ENCODE data around the gene OR14A2. TPM values are rescaled to one million over a fixed set of nuclear protein-coding genes. Genes with fewer than 3 reads are reported as not detected.

Gene OR14A2
- polyA plus RNA-seq, 4 donors: not detected

Other genes starting within 250 kb of the OR14A2 start
- gene OR2C3, start 211.7 kb downstream of the OR14A2 start, polyA plus RNA-seq (ENCODE audit: insufficient read length in 4 of 4): 1 to 10 TPM in 1 of 4 donors, under 1 TPM in 3; 0.55 to 1.7 (median 0.75) TPM
- gene GCSAML, start 199.0 kb downstream of the OR14A2 start, polyA plus RNA-seq (ENCODE audit: insufficient read length in 4 of 4): 1 to 10 TPM in 1 of 4 donors, under 1 TPM in 3; 0.61 to 1.1 (median 0.84) TPM
- not detected for gene OR2G2, start 159.8 kb downstream of the OR14A2 start, polyA plus RNA-seq (ENCODE audit: insufficient read length in 4 of 4)
- gene OR2G3, start 142.6 kb downstream of the OR14A2 start, polyA plus RNA-seq (ENCODE audit: insufficient read length in 4 of 4): not detected
- not detected for gene OR13G1, start 68.4 kb downstream of the OR14A2 start, polyA plus RNA-seq (ENCODE audit: insufficient read length in 4 of 4)
- not detected for gene OR6F1, start 31.5 kb downstream of the OR14A2 start, polyA plus RNA-seq (ENCODE audit: insufficient read length in 4 of 4)
- gene OR14K1, start 9.5 kb downstream of the OR14A2 start, polyA plus RNA-seq (ENCODE audit: insufficient read length in 4 of 4): not detected
- gene OR1C1, start 12.4 kb upstream of the OR14A2 start, polyA plus RNA-seq (ENCODE audit: insufficient read length in 4 of 4): not detected
- not detected for gene OR14A16, start 76.0 kb upstream of the OR14A2 start, polyA plus RNA-seq (ENCODE audit: insufficient read length in 4 of 4)
- not detected for gene OR11L1, start 93.8 kb upstream of the OR14A2 start, polyA plus RNA-seq (ENCODE audit: insufficient read length in 4 of 4)
- gene TRIM58, start 109.0 kb upstream of the OR14A2 start, polyA plus RNA-seq (ENCODE audit: insufficient read length in 4 of 4): 1 to 10 TPM; 1.4 to 6.5 (median 1.6) TPM
- gene OR2W3, start 147.4 kb upstream of the OR14A2 start, polyA plus RNA-seq (ENCODE audit: insufficient read length in 4 of 4): 1 to 10 TPM in 1 of 4 donors, under 1 TPM in 2, not detected in 1; 0.23 to 1.3 (median 0.37) TPM
- not detected for gene OR2T8, start 172.1 kb upstream of the OR14A2 start, polyA plus RNA-seq (ENCODE audit: insufficient read length in 4 of 4)
- gene OR2AJ1, start 176.7 kb upstream of the OR14A2 start, polyA plus RNA-seq (ENCODE audit: insufficient read length in 4 of 4): not detected
- gene OR2L8, start 200.7 kb upstream of the OR14A2 start, polyA plus RNA-seq (ENCODE audit: insufficient read length in 4 of 4): not detected
- not detected for gene OR2AK2, start 217.1 kb upstream of the OR14A2 start, polyA plus RNA-seq (ENCODE audit: insufficient read length in 4 of 4)

Data from left renal pelvis (tissue), 4 donors.